AG04450 (cell line): Measurements from ENCODE around the gene GLT6D1. TPM values are rescaled to one million over a fixed set of nuclear protein-coding genes. Genes with fewer than 3 reads are reported as not detected.

Experiments used
- CTCF ChIA-PET: fragments of 300-600, 350-600 bp; formaldehyde crosslinking; extraction: SDS; loops from one replicate; lab custom pipeline; 2022; ENCODE audit warnings: antibody characterized with exemption, inconsistent platforms; lab: Charles Lee
- POLR2A ChIA-PET: fragments of 350-600 bp; formaldehyde crosslinking; extraction: SDS; loops from one replicate; lab custom pipeline; 2021; ENCODE audit warnings: antibody characterized with exemption, inconsistent platforms; lab: Yijun Ruan, JAX
- DNase-seq: peaks from one replicate; pipeline ENCODE4 v3.0.0-alpha.2; 2011; ENCODE audit warnings: low read depth, low spot score
- H3K27ac ChIP-seq: one replicate; pipeline ENCODE4 v1.5.1; 2012; ENCODE audit warnings: low read depth, low read length, control low read depth
- H3K27me3 ChIP-seq: one replicate; pipeline ENCODE4 v1.6.0; 2012; ENCODE audit warnings: low read length; ENCODE audit not compliant: control insufficient read depth, insufficient read depth
- H3K4me3 ChIP-seq: 2 replicates; pipeline ENCODE4 v1.5.1; 2011; ENCODE audit warnings: mild to moderate bottlenecking, low read depth, low read length, control low read depth
- H3K9me3 ChIP-seq: 2 replicates; pipeline ENCODE4 v1.5.1; 2012; ENCODE audit warnings: low read length; ENCODE audit not compliant: control insufficient read depth, insufficient read depth
- polyA plus RNA-seq: library from polyadenylated mRNA; depleted of rRNA; stranded (reverse); fragments of >200 nt; gene quantifications from 2 replicates; pipeline ENCODE4 v1.2.3, GENCODE V29; 2011
- TF ChIP-seq, protein P1 (sequence below): IDR thresholded peaks from 2 replicates; pipeline ENCODE4 v1.5.1; 2011; ENCODE audit warnings: low read depth, low read length, control low read depth, inconsistent platforms

GLT6D1 gene
- polyA plus RNA-seq, 1 experiment, result not detected

DNA sequence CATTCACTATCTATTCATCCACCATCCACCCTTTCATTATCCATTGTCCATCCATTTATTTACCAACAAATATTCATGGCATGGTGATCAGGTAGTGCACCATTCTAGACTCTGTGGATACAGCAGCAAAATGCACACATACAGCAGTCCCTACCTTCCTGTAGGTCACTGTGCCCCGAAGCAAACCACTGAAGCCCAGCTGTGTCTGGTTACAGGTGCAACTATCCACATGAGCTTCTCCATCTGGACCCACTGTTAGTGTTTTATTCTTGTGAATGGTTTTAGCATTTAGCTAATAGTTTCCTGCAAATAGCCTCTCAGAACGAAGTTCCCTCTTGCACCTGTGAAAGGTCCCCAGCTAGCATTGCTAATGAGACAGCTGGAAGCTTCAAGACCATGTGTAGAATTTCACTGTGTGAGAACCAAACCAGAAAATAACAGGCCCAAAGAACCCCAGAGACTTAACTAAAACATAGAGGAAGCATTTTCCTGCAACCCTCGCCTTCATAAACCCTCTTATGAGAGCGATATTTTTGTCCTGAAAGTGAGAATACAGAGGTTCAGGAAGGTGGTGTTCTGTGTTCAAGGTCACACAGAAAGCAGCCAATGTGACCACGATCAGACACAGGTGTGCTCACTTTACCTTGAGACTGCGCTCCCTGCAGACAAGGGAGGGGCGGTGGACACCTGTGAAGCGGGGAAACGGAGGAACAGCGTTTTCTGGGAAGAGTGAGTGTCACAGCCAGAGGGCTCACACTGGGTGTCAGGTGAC, 59.3 kb downstream of the GLT6D1 start:
- POLR2A ChIA-PET, result no interaction called here
- H3K27me3 ChIP-seq, result no peaks in the 10 kb centered on the region
- no peak overlapping the region for H3K27ac ChIP-seq
- CTCF ChIA-PET, result no interaction called here
- TF ChIP-seq, protein P1, sequence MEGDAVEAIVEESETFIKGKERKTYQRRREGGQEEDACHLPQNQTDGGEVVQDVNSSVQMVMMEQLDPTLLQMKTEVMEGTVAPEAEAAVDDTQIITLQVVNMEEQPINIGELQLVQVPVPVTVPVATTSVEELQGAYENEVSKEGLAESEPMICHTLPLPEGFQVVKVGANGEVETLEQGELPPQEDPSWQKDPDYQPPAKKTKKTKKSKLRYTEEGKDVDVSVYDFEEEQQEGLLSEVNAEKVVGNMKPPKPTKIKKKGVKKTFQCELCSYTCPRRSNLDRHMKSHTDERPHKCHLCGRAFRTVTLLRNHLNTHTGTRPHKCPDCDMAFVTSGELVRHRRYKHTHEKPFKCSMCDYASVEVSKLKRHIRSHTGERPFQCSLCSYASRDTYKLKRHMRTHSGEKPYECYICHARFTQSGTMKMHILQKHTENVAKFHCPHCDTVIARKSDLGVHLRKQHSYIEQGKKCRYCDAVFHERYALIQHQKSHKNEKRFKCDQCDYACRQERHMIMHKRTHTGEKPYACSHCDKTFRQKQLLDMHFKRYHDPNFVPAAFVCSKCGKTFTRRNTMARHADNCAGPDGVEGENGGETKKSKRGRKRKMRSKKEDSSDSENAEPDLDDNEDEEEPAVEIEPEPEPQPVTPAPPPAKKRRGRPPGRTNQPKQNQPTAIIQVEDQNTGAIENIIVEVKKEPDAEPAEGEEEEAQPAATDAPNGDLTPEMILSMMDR, result no peak
- peaks cover 22% of the 10 kb centered on the region; the same call in 1 of the 2 replicates for H3K9me3 ChIP-seq
- no peak for DNase-seq
- no peak overlapping the region for H3K4me3 ChIP-seq

DNA sequence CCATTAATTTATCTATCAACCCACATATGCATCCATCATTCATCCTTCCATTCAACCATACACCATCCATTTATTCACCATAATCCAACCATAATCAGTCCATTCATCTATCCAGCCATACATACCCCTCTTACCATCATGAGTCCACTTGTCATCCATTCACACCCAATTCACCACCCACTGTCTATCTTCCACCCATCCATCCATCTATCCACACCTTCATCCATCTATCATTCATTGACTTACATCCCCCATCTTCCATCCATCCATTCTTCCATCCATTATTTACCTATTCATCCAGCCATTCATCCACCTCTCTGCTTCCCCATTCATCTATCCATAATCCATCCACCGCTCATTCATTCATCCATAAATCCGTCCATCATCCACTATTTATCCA, 60.0 kb downstream of the GLT6D1 start:
- ChIA-PET POLR2A (no interaction called here), CTCF (no interaction called here)
- H3K27ac ChIP-seq, result no peak overlapping the region
- no peaks in the 10 kb centered on the region for H3K27me3 ChIP-seq
- TF ChIP-seq, protein P1, result no peak
- no peak overlapping the region for H3K4me3 ChIP-seq
- no peak for DNase-seq
- peaks cover 29% of the 10 kb centered on the region for H3K9me3 ChIP-seq

DNA sequence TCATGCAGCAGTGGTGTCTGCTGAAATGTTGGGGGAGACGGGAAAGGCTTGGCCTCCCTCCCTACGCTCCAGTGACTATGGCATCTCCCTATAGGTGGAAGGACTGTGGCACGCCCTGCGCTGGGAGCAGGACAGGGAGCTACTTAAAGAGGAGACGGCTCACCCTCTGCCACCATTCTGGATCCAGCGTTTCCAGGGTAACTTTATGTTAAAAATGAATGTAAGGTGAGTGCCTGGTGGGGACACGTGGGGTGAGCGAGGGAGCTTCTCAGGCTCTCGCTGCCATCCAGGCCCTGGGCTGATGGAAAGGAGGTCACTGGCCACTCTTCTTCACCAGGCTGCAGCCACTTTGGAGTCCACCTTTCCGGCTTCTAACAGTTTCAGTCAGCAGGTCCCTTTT, 62.1 kb downstream of the GLT6D1 start:
- TF ChIP-seq, protein P1, result no peak
- DNase-seq, result no peak
- Histone ChIP-seq H3K9me3 (peaks cover 22% of the 10 kb centered on the region), H3K4me3 (no peak overlapping the region), H3K27ac (no peak overlapping the region), H3K27me3 (no peaks in the 10 kb centered on the region)
- ChIA-PET POLR2A (no interaction called here), CTCF (no interaction called here)

DNA sequence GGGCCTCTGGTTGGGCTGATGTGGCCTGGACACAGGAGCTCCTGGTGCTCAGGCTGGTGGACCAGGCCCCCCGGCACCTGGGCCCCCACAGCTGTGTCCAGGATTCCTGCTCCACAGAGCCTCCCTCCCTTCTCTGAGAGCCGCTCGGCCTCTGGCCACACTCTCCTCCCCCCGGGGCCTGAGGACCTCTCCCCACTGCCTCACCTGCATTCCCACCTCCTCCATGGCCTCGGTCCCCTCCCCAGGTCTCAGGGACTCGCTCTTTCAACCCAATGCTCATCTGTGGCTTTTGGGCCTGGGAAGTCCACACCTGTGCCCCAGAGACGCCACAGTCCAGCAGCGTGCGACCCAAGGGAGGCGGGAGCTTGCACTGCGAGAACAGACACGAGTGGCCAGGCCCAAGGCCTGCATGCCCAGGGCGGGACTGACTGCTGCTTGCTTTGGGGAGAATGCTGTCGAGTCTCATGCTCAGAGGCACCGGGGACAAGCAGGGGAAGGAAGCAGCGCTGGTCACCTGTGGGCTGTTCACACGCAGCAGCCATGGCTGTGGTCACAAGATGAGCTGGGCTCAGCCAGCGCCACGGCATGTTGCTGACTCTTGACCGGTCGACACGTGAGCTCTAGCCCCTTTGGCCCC, 63.2 kb downstream of the GLT6D1 start:
- DNase-seq, result no peak
- TF ChIP-seq, protein P1, result no peak
- H3K27me3 ChIP-seq, result no peaks in the 10 kb centered on the region
- ChIA-PET POLR2A (no interaction called here), CTCF (no interaction called here)
- H3K4me3 ChIP-seq, result no peak overlapping the region
- no peak overlapping the region for H3K27ac ChIP-seq
- peaks cover 22% of the 10 kb centered on the region for H3K9me3 ChIP-seq

DNA sequence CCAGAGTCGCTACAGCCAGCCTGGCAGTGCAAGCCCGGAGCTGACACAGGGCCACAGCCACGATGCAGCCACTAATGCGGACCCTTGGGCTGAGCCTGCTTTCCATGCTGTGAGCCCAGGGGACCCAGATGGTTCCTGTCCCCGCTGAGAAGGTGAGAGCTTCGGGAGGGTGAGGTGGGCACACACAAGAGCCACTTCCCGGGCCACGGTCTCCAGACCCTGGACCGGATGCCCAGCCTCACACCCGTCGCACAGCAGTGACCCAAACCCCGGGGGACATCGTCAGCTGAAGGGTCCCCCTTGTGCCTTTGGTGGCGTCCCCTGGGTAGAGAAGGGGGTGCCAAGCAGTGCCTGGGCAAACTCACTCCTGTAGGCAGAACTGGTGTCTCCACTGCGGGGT, 64.4 kb downstream of the GLT6D1 start:
- H3K27me3 ChIP-seq, result no peaks in the 10 kb centered on the region
- H3K27ac ChIP-seq, result no peak overlapping the region
- no peak for DNase-seq
- TF ChIP-seq, protein P1, result no peak
- ChIA-PET POLR2A (no interaction called here), CTCF (no interaction called here)
- H3K9me3 ChIP-seq, result peaks cover 22% of the 10 kb centered on the region
- no peak overlapping the region for H3K4me3 ChIP-seq
